Stimulated activated CD4-positive, alpha-beta T cell treated with anti-CD3 and anti-CD28 coated beads, Interleukin-1b, Interleukin-23, amount 100 ng/mL, for 4 hours (primary cell): Measurements from ENCODE around the gene ZPBP.

ENCODE experiments used
- DNase-seq, 2 donors: peaks; one replicate each; pipeline ENCODE4 v3.0.0-alpha.2; 2020; ENCODE audit warnings: low read depth in 2 of 2

Gene ZPBP, protein sequence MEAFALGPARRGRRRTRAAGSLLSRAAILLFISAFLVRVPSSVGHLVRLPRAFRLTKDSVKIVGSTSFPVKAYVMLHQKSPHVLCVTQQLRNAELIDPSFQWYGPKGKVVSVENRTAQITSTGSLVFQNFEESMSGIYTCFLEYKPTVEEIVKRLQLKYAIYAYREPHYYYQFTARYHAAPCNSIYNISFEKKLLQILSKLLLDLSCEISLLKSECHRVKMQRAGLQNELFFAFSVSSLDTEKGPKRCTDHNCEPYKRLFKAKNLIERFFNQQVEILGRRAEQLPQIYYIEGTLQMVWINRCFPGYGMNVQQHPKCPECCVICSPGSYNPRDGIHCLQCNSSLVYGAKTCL

DNA sequence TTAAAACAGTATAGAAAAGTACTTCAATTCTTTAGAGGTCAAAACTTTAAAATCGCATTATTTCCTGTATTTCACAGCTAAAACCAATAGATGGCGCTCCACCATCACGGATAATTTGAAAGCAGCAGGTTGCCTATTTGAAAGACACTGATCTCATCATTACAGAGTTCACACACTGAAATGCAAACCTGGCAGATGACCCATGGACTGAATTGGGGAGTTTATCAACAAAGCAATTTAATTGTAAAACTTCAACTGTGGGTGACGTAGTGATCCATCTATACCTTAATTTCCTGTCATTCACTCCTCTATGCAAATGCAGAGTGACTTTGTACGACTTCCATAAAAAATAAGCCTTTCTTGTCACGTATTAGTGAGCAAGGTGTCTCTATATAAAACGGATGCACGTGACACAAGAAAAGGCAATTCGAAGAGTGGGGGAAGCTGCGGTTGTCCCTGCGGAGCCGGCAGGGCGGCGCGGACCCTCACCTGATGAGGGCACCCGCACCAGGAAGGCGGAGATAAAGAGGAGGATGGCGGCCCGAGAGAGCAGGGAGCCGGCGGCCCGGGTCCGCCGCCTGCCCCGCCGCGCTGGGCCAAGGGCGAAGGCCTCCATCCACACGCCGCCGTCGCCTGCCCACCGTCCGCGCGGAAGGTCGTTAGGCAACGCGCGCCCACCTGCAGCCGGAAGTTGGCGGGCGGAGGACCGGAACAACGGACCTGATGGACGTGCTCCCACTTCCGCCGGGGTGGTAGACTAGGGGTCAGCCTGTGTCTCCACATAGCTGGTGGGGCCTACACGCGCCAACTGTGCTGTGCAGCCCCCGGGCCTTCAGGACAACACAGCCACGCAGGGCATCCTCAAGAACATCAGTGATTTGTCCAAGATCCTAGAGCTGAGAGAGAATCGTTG, at the start of gene ZPBP:
TSS of gene ZPBP (minus strand) at position 668 of the 913 bp plus-strand sequence. CDS start at position 616, 52 bp downstream.
- DNase-seq: peak; percentile 43 to 51

DNA sequence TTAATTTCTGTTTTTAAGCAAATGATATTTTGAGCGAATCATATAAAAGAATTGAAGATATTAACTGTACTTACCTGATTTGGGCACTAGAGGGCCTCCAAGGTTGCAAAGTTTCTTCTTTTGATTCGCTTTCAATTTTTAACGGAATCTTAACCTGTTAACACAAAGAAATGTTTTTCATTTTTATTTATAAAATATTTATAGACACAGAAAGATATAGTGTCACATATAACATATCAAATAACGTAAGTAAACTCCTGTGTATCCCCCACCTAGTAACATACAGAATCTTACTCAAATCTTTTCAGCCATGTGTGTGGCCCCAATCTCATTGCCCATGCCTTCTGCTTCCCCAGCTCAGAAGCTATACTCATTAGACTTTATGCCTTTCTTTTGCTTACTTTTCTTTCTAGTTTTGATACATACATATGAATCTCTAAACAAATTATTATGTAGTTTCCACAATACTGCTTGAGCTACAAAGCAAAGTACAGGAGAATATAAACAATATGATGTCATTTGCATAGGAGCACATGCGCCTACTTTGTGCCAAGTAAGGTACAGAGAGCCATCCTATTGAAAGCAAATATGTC, 49.5 kb upstream of the ZPBP start:
- peak in 1 of 2 donors; percentile 40 for DNase-seq

DNA sequence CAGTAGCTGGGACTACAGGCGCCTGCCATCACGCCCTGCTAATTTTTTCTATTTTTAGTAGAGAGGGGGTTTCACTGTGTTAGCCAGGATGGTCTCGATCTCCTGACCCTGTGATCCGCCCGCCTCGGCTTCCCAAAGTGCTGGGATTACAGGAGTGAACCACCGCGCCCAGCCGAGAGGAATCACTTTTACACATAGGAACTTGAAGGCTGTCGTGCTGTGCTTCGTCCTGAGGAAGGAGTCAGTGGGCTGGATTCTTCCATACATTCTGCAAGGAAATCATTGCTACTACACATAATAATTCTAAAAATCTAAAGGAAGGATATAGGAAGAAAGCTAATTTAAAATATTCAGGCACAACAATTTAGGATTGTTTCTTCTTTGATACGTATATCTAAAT, 48.8 kb upstream of the ZPBP start:
- DNase-seq: no peak

DNA sequence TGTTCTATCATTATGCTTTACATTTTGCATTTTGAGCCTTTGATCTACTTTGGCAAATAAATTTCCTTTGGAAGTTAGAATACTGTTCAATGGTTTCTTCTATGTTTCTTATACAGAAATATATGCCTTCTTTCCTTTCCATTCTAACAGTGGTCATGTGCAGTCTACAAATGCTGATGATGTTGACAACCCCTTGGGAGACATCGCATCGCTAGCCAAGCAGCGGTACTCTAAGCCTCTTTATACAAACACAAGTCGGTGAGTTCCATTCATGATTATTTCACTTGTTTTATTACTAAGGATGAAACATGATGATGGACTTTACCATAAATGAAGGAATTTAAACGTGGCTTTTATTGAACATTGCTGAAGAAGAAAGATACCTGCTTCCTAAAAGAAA, 48.1 kb upstream of the ZPBP start:
- no peak for DNase-seq

DNA sequence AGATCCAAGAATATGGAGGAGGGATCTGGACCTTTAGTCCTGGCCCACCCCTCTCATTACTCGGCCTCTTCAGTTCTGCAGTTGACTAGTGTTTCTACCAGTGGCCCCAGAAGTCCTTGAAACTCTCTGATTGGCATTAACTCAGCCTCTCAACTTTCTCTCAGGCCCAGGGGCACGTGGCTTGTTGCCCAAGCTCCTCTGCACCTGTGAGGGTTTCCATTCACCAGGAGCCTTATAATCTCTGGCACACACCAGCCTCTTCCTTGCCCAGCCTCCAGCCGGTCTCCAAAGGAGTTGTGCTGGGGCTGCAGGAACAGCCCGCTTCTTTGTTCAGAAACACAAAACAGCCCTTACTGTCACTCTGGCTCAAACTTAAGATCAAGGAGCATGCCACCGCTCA, 47.6 kb upstream of the ZPBP start:
- DNase-seq: no peak

DNA sequence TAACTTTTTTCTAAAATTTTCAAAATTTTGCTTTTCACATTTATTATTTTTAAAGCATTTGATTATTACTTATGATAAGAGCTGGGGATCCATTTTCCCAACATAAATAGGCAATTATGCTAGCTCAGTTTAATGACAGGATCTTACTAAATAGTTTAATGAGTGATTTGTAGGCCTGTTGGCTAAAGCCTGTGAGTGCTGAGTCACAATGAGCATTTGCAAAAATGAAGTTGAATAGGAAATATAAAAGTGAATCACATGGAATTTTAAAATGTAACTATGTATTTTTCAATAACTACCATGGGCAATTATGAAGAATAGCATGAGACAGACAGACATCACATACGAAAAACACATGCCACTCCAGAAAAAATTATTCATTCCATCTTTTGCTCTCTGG, 45.1 kb upstream of the ZPBP start:
- DNase-seq: no peak

DNA sequence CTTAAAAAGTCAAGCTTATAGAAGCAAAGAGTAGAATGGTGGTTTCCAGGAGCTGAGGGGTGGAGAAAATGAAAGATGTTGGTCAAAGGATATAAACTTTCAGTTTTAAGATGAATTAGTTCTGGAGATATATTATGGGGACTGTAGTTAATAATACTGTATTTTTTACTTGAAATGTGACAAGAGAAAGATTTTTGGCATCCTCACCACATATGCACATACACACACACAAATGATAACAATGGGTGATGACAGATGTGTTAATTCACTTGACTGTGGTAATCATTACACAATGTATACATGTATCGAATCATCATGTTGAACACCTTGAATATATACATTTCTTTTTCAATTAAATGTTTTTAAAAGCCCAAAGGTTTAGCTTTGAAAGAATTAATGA, 32.7 kb upstream of the ZPBP start:
- no peak for DNase-seq

DNA sequence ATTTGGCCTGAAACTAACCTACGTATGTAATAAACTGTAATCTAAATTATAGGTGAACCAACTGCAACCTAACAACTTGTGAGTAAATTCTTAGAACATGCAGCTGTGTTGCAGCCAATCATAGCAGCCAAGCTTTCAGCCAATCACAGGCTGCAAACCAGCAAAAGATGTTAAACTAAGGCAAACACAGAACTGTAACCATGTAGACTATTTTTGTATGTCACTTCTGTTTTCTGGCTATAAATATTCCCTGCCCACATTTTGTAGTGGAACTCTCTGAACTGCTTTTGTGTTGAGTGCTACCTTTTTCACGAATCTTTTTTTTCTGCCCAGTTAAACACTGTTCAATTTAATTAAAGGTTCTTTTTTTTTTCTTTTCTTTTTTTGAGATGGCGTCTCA, 28.2 kb upstream of the ZPBP start:
- DNase-seq: no peak

- peak in 1 of 2 donors; percentile 18 for DNase-seq
These were observed 27.0 kb upstream of the ZPBP start for GRCh38 chr7:50119815-50120637.

- no peak for DNase-seq
These were observed 19.2 kb upstream of the ZPBP start for GRCh38 chr7:50112250-50112649.

DNA sequence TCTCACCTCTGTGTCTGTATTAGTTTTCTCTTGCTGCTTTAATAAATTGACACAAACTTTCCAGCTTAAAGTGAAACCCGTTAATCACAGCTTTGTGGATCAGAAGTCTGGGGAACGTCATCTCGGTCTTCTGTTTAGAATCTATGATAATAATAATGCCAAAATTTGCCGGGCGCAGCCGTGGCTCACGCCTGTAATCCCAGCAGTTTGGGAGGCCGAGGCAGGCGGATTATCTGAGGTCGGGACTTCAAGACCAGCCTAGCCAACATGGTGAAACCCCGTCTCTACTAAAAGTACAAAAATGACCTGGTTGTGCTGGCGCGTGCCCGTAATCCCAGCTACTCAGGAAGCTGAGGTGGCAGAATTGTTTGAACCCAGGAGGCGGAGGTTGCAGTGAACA, 8.8 kb upstream of the ZPBP start:
- DNase-seq: no peak

DNA sequence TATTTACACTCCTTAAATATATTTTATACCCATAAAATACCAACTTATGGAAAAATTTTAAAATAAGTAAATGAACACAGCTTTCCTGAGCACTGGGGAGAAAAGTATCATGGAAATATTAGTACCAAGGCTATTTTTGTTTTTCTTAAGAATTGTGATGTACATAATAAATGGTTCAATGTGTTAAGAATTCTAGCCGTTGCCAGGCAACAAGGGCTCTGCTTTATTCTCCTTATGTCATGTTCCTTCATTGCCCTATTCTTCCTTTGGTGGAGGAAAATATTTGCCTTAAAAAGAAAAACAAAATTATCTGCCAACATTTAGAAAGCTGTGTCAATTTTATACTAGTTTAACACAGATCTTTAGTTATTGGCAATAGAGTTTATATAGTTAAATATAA, 2.6 kb upstream of the ZPBP start:
- no peak for DNase-seq

GRCh38 chr7:50088463-50089129, 4.5 kb downstream of the ZPBP start:
- DNase-seq: no peak

- no peak for DNase-seq
These were observed 7.7 kb downstream of the ZPBP start for GRCh38 chr7:50085344-50085743.

- no peak for DNase-seq
These were observed 20.0 kb downstream of the ZPBP start for GRCh38 chr7:50073093-50073492.

DNA sequence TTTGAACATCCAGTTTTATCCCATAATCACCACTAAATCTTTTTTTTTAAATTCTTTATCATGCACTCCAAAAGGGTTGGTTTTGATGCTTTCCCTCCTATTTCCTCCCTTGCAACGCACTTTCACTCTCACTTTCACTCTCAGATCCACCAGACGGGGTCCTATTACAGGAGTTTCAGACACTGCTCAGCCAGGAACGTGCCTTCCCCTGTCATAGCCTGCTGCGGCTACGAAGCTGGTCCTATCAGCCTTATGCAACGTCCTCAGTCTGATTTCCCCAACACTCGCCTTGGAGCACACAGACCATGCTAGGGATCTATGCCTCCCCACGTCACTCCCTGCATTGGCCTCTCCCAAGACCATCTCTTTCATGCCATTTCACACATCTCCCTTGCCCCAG, 23.4 kb downstream of the ZPBP start:
- DNase-seq: no peak

- no peak for DNase-seq
These were observed 24.0 kb downstream of the ZPBP start for GRCh38 chr7:50068850-50069551.

DNA sequence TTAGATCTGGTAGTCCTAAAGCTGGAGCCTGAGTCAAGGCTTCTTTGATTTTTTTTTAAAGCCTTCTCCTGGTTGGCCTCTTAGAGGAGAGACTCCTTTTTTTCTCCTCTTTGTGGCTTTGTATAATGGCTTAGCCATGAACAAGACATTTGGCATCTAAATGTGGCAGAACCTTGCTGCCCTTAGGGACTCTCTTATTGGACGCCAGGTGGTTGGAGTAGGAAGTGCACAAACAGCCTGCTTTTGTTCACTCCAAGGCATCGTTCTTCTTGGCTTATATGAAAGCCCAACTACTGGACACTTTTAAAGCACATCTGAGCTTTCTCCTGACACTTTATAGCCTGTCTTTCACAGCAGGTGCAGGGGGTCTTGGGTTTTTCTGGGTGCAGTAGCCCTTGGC, 25.0 kb downstream of the ZPBP start:
- DNase-seq: no peak

DNA sequence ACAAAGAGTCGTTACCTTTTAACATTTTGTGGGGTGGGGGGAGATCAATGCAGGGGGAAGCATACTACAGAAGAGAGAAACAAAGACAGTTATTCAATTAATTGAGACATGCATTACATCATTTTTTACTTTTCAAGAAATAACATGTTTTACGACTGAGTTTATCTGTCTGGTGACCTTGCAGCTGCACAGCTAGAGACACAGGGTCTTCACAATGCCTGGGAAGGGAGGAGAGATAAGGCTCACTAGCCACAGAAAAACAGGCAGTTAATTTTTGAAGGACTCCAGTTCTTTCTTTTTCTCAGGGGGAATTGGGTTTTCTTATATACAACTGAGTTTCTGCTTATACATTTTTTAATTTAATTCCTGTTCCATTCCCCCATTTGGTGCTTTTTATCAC, 30.1 kb downstream of the ZPBP start:
- DNase-seq: no peak

- no peak for DNase-seq
These were observed 36.9 kb downstream of the ZPBP start for GRCh38 chr7:50056131-50056530.

DNA sequence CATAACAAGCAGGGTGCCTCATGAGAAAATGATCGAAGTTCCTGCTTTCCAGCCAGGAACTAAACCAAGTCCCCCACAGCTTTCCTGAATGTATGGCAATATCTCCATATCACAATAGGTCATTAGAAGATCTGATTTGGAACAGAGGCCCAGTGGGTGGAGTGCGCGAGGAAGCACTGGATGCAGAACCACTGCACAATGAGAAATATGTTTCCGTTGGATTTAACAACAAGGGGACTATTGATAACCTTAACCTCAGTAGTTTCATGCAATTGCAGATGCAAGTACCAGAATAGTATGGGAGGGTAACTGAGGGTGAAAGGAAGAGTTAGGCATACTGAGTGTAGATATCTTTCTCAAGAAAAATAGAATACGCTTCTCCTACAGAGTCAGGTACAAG, 45.3 kb downstream of the ZPBP start:
- DNase-seq: no peak
